ENCODE results near the gene PRKN.

DNA sequence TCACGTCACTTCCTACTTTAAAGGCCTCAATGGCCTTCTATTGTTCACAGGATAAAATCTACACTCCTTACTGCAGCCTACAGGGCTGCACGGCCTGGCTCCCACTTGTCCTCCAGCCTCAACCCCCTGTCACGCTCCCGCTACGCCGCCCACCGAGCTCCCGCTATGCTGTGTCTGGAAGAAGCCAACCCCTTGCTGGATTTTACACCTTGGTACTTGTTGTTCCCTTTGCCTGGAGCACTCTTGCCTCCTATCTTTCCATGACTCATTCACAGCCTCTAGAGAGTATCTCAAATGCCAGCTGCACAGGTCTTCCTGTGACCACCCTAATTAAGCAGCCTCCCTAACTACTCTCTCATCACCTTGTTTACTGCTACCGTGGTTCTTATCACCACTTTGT is 259.9 kb downstream of the PRKN start:
- TF ChIP-seq, protein P1, sequence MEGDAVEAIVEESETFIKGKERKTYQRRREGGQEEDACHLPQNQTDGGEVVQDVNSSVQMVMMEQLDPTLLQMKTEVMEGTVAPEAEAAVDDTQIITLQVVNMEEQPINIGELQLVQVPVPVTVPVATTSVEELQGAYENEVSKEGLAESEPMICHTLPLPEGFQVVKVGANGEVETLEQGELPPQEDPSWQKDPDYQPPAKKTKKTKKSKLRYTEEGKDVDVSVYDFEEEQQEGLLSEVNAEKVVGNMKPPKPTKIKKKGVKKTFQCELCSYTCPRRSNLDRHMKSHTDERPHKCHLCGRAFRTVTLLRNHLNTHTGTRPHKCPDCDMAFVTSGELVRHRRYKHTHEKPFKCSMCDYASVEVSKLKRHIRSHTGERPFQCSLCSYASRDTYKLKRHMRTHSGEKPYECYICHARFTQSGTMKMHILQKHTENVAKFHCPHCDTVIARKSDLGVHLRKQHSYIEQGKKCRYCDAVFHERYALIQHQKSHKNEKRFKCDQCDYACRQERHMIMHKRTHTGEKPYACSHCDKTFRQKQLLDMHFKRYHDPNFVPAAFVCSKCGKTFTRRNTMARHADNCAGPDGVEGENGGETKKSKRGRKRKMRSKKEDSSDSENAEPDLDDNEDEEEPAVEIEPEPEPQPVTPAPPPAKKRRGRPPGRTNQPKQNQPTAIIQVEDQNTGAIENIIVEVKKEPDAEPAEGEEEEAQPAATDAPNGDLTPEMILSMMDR (conservative IDR thresholded peaks at IDR 0.05) = no peak
- TF ChIP-seq ZFX (IDR thresholded peaks at IDR 0.05) = no peak

All from C4-2B (cell line).